Measurements from ENCODE around the gene TIMP2.
A peak's percentile ranks its signal among the peaks of the same experiment; 100 is the strongest.

Gene TIMP2

DNA sequence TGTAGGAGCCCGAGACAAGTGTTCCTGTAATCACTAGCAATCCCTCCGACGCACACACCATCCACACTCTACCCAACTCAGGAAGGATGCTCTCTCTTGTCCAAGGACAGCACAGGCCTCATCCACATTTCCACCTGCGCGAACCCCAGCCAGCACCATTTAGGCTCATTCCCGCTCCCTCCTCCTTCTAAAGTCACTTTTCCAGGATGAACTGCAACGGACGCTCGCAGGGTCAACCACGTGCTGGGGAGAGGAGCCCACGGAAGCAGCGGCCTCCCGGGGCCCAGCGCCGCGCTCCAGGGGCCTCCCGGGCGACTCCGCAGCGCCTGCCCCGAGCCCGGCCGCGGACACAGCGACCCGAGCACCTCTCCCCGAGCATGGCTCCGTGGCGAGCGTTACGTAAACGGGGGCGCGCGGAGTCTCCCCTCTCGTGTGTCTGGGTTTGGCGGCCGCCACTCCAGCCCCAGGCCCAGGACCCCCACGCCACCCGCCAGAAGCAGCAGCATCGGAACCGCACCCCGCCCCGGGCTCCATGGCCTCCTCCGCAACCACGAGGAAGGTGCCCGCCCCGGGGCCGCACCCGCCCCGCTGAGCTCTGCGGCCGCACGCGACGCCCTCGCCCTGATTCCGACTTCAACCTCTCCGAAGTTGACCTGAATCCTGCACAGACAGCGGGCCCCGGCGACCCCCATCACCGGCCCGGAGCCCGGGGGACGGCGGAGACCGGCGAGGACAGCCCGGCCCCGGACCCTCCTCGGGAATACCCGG lies 85.2 kb downstream of the TIMP2 start:
- no peaks in the 10 kb centered on the region for H3K9me3 ChIP-seq (ENCODE audit: control insufficient read depth, insufficient read depth, low read length)
- H3K4me3 ChIP-seq (ENCODE audit: low read length) = peak overlapping the region; percentile 89
- H3K36me3 ChIP-seq (ENCODE audit: control insufficient read depth, low read length) = peaks cover 52% of the 10 kb centered on the region
- H3K4me2 ChIP-seq (ENCODE audit: low read length) = peak overlapping the region; percentile 84
- H3K9me2 ChIP-seq (replicated peaks; ENCODE audit: control insufficient read depth, low read length) = no peaks in the 10 kb centered on the region
- peaks cover 65% of the 10 kb centered on the region for H3K79me2 ChIP-seq (ENCODE audit: control insufficient read depth, low read length)
- H3K4me1 ChIP-seq (ENCODE audit: control insufficient read depth, low read length) = peaks cover 28% of the 10 kb centered on the region
- H4K20me1 ChIP-seq (ENCODE audit: control insufficient read depth, insufficient read depth, low read depth, low read length) = 0 out of 2 replicates have a peak, but pooled peaks cover 17% of the 10 kb centered on the region
- no peaks in the 10 kb centered on the region for H3K27me3 ChIP-seq (ENCODE audit: control insufficient read depth, low read length)
- TF ChIP-seq EZH2phosphoT487 (IDR thresholded peaks at IDR 0.05; ENCODE audit: borderline replicate concordance, low read length) = no peak
- TF ChIP-seq, protein P1, sequence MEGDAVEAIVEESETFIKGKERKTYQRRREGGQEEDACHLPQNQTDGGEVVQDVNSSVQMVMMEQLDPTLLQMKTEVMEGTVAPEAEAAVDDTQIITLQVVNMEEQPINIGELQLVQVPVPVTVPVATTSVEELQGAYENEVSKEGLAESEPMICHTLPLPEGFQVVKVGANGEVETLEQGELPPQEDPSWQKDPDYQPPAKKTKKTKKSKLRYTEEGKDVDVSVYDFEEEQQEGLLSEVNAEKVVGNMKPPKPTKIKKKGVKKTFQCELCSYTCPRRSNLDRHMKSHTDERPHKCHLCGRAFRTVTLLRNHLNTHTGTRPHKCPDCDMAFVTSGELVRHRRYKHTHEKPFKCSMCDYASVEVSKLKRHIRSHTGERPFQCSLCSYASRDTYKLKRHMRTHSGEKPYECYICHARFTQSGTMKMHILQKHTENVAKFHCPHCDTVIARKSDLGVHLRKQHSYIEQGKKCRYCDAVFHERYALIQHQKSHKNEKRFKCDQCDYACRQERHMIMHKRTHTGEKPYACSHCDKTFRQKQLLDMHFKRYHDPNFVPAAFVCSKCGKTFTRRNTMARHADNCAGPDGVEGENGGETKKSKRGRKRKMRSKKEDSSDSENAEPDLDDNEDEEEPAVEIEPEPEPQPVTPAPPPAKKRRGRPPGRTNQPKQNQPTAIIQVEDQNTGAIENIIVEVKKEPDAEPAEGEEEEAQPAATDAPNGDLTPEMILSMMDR (IDR thresholded peaks at IDR 0.05; ENCODE audit: low read depth, low read length, poor library complexity, severe bottlenecking) = no peak
- peaks cover 3% of the 10 kb centered on the region; the same call in 1 of the 2 replicates for H3F3A ChIP-seq (ENCODE audit: control insufficient read depth, insufficient read depth)
- peak overlapping the region; percentile 52 for H3K27ac ChIP-seq (ENCODE audit: low read depth, low read length)

DNA sequence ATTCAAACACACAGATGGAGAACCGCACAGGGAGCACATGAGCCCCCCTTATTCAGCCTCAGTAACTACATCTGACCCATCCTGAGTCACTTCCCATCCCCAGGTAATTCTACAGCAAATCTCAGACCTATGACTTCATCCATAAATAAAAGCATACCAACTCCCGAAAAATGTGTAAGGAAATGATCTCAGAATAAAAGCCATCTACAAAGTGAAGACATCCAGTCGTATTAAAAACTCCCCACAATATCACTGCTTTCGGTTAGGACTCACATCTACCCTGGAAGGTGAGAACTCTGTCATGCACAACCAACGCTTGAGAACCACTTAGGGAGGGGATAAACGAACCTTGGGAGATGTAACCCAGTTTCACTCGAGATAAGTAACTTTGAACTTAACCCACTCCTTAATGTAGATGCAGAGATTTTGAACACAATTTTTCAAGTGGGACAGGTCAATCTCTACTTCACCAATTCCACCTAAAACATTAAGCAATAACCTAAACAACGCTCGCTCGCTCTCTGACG lies 85.9 kb downstream of the TIMP2 start:
- Histone ChIP-seq H3K4me3 (ENCODE audit: low read length) (peak overlapping the region; percentile 89), H3F3A (ENCODE audit: control insufficient read depth, insufficient read depth) (peaks cover 3% of the 10 kb centered on the region; the same call in 1 of the 2 replicates), H3K9me3 (ENCODE audit: control insufficient read depth, insufficient read depth, low read length) (no peaks in the 10 kb centered on the region), H4K20me1 (ENCODE audit: control insufficient read depth, insufficient read depth, low read depth, low read length) (0 out of 2 replicates have a peak, but pooled peaks cover 17% of the 10 kb centered on the region), H3K4me2 (ENCODE audit: low read length) (peak overlapping the region; percentile 84), H3K4me1 (ENCODE audit: control insufficient read depth, low read length) (peaks cover 28% of the 10 kb centered on the region), H3K36me3 (ENCODE audit: control insufficient read depth, low read length) (peaks cover 58% of the 10 kb centered on the region), H3K27me3 (ENCODE audit: control insufficient read depth, low read length) (no peaks in the 10 kb centered on the region), H3K9me2 (replicated peaks; ENCODE audit: control insufficient read depth, low read length) (no peaks in the 10 kb centered on the region), H3K27ac (ENCODE audit: low read depth, low read length) (peak overlapping the region; percentile 52; the same call in 1 of the 2 replicates), H3K79me2 (ENCODE audit: control insufficient read depth, low read length) (peaks cover 68% of the 10 kb centered on the region)
- TF ChIP-seq, protein P1 (IDR thresholded peaks at IDR 0.05; ENCODE audit: low read depth, low read length, poor library complexity, severe bottlenecking) = no peak
- no peak for TF ChIP-seq EZH2phosphoT487 (IDR thresholded peaks at IDR 0.05; ENCODE audit: borderline replicate concordance, low read length)

DNA sequence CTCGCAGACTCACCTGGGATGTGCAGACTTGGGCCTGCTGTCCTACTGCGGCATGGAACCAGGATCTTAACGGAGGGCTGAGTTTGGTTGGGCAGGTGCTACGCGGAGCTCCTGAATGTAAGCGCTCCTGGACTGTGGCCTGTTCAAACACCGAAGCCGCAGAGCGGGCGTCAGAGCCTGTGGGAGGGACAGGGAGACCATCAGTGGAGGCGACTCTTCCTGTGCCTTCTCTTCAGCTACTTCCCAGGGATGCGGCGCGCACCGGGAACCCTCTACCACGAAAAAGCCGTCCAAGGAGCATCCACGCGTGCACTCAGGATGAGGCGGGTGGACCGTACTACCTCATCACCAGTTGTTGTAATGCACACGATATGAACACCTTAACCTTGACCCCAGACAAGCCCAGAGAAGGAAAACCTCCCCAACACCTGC lies 86.6 kb downstream of the TIMP2 start:
- Histone ChIP-seq H3K27me3 (ENCODE audit: control insufficient read depth, low read length) (no peaks in the 10 kb centered on the region), H3F3A (ENCODE audit: control insufficient read depth, insufficient read depth) (peaks cover 3% of the 10 kb centered on the region; the same call in 1 of the 2 replicates), H3K4me2 (ENCODE audit: low read length) (peak overlapping the region; percentile 84), H3K4me3 (ENCODE audit: low read length) (peak overlapping the region; percentile 89), H4K20me1 (ENCODE audit: control insufficient read depth, insufficient read depth, low read depth, low read length) (0 out of 2 replicates have a peak, but pooled peaks cover 17% of the 10 kb centered on the region), H3K36me3 (ENCODE audit: control insufficient read depth, low read length) (peaks cover 65% of the 10 kb centered on the region), H3K9me3 (ENCODE audit: control insufficient read depth, insufficient read depth, low read length) (no peaks in the 10 kb centered on the region), H3K27ac (ENCODE audit: low read depth, low read length) (no peak overlapping the region), H3K9me2 (replicated peaks; ENCODE audit: control insufficient read depth, low read length) (no peaks in the 10 kb centered on the region), H3K4me1 (ENCODE audit: control insufficient read depth, low read length) (peaks cover 27% of the 10 kb centered on the region), H3K79me2 (ENCODE audit: control insufficient read depth, low read length) (peaks cover 69% of the 10 kb centered on the region)
- TF ChIP-seq, protein P1 (IDR thresholded peaks at IDR 0.05; ENCODE audit: low read depth, low read length, poor library complexity, severe bottlenecking) = no peak
- no peak for TF ChIP-seq EZH2phosphoT487 (IDR thresholded peaks at IDR 0.05; ENCODE audit: borderline replicate concordance, low read length)

Measured in DOHH2 (cell line).